GM23248 (cell line): ENCODE results near the gene DUSP2. TPM values are rescaled to one million over a fixed set of nuclear protein-coding genes. Genes with fewer than 3 reads are reported as not detected.

Experiments
- DNase-seq: peaks from one replicate; pipeline ENCODE4 v3.0.0-alpha.2; 2015
- H2AFZ ChIP-seq: fragments of 200-600 bp; sonication (generic); 2 replicates; pipeline ENCODE4 v1.6.1; 2016; ENCODE audit warnings: antibody characterized with exemption
- H3F3A ChIP-seq: fragments of 200-600 bp; sonication (generic); 2 replicates; pipeline ENCODE4 v1.6.1; 2016; ENCODE audit warnings: mild to moderate bottlenecking, antibody characterized with exemption, mixed run types; ENCODE audit not compliant: insufficient read depth
- H3K27ac ChIP-seq: fragments of 200-600 bp; sonication (generic); 2 replicates; pipeline ENCODE4 v1.5.1; 2016; ENCODE audit warnings: mild to moderate bottlenecking
- H3K27me3 ChIP-seq: fragments of 200-600 bp; sonication (generic); replicated peaks from 2 replicates; pipeline ENCODE4 v1.6.1; 2016; ENCODE audit warnings: mild to moderate bottlenecking; ENCODE audit not compliant: insufficient read depth
- H3K36me3 ChIP-seq: fragments of 200-600 bp; sonication (generic); 2 replicates; pipeline ENCODE4 v1.6.1; 2016; ENCODE audit warnings: low read depth, mild to moderate bottlenecking
- H3K4me1 ChIP-seq: fragments of 200-600 bp; sonication (generic); 2 replicates; pipeline ENCODE4 v1.6.1; 2016; ENCODE audit warnings: mild to moderate bottlenecking; ENCODE audit not compliant: insufficient read depth
- H3K4me2 ChIP-seq: fragments of 200-600 bp; sonication (generic); one replicate; pipeline ENCODE4 v1.6.1; 2016; ENCODE audit warnings: mild to moderate bottlenecking; ENCODE audit not compliant: unreplicated experiment
- H3K4me3 ChIP-seq: fragments of 200-600 bp; sonication (generic); 2 replicates; pipeline ENCODE4 v1.5.1; 2016; ENCODE audit warnings: mild to moderate bottlenecking
- H3K79me2 ChIP-seq: fragments of 200-600 bp; sonication (generic); 2 replicates; pipeline ENCODE4 v1.6.1; 2016; ENCODE audit warnings: mild to moderate bottlenecking; ENCODE audit not compliant: insufficient read depth
- H3K9ac ChIP-seq: fragments of 200-600 bp; sonication (generic); 2 replicates; pipeline ENCODE4 v1.6.1; 2016; ENCODE audit warnings: mild to moderate bottlenecking
- H3K9me2 ChIP-seq: fragments of 200-600 bp; sonication (generic); 2 replicates; pipeline ENCODE4 v1.6.1; 2016; ENCODE audit warnings: mixed run types, mild to moderate bottlenecking, moderate library complexity; ENCODE audit not compliant: insufficient read depth
- H3K9me3 ChIP-seq: fragments of 200-600 bp; sonication (generic); one replicate; pipeline ENCODE4 v1.6.1; 2017; ENCODE audit warnings: low read depth
- H4K20me1 ChIP-seq: fragments of 200-600 bp; sonication (generic); 2 replicates; pipeline ENCODE4 v1.6.0; 2016; ENCODE audit not compliant: insufficient read depth
- EZH2 ChIP-seq: fragments of 200-600 bp; sonication (generic); IDR thresholded peaks from 2 replicates; pipeline ENCODE4 v1.6.1; 2018; ENCODE audit warnings: antibody characterized with exemption, mild to moderate bottlenecking; ENCODE audit not compliant: insufficient read depth, poor library complexity, severe bottlenecking
- EZH2phosphoT487 ChIP-seq: fragments of 200-600 bp; sonication (generic); IDR thresholded peaks from 2 replicates; pipeline ENCODE4 v1.6.1; 2018; ENCODE audit warnings: antibody characterized with exemption, moderate library complexity, mild to moderate bottlenecking, low read depth; ENCODE audit not compliant: insufficient read depth
- WGBS, 2 experiments: methylation state at CpG; one replicate each; pipeline ENCODE4 v1.1.6; 2015 to 2017; ENCODE audit warnings: low lambda C conversion rate in 2 of 2, low coverage in 1 of 2; ENCODE audit errors: missing lambda C conversion rate in 2 of 2; 5-methylcytosine and 5-hydroxymethylcytosine counted together
- in situ Hi-C: fragments of 300-500 bp; cut with MboI; formaldehyde crosslinking; loops from 2 replicates; pipeline ENCODE4 v1.15.0; 2020
- polyA plus RNA-seq: library from polyadenylated mRNA; unstranded; fragments of >200 nt; fragmentation: Nextera tagmentation; extraction: Ambion mirVana; gene quantifications from 2 replicates; pipeline ENCODE4 v1.2.1, GENCODE V29; 2016
- total RNA-seq: library from RNA; depleted of rRNA; stranded (reverse); fragments of >200 nt; shearing (Covaris generic); gene quantifications from 2 replicates; pipeline ENCODE4 v1.2.3, GENCODE V29; 2014

DUSP2 gene
- total and polyA plus RNA-seq, 2 experiments from 2014 or later = 3.1 to 8.8 TPM

GRCh38 chr2:96154506-96155380 is 9.5 kb upstream of the DUSP2 start:
- no peaks in the 10 kb centered on the region for H3F3A ChIP-seq
- H3K79me2 ChIP-seq = no peaks in the 10 kb centered on the region
- H4K20me1 ChIP-seq = no peaks in the 10 kb centered on the region
- H3K4me1 ChIP-seq = peaks cover 7% of the 10 kb centered on the region; the same call in 1 of the 2 replicates
- TF ChIP-seq EZH2phosphoT487 (no peak), EZH2 (no peak)
- WGBS, 2 experiments = 86 to 90% methylated on average over 13 to 16 of the region's 16 CpGs
- H3K27ac ChIP-seq = no peak overlapping the region
- H3K27me3 ChIP-seq = no peaks in the 10 kb centered on the region
- H3K4me2 ChIP-seq = no peak overlapping the region
- H3K4me3 ChIP-seq = no peak overlapping the region
- no peaks in the 10 kb centered on the region for H3K9me3 ChIP-seq
- no peak overlapping the region for H2AFZ ChIP-seq
- no peaks in the 10 kb centered on the region for H3K36me3 ChIP-seq
- no peak for DNase-seq
- H3K9ac ChIP-seq = no peak overlapping the region
- in situ Hi-C loops = no loop called here
- H3K9me2 ChIP-seq = no peaks in the 10 kb centered on the region

- no peak overlapping the region for H3K4me3 ChIP-seq
- H2AFZ ChIP-seq = no peak overlapping the region
- H3K79me2 ChIP-seq = no peaks in the 10 kb centered on the region
- no peak for DNase-seq
- peaks cover 7% of the 10 kb centered on the region; the same call in 1 of the 2 replicates for H3K4me1 ChIP-seq
- H3K36me3 ChIP-seq = no peaks in the 10 kb centered on the region
- H4K20me1 ChIP-seq = no peaks in the 10 kb centered on the region
- no peak overlapping the region for H3K4me2 ChIP-seq
- no peaks in the 10 kb centered on the region for H3K9me3 ChIP-seq
- H3K9ac ChIP-seq = no peak overlapping the region
- 72 to 79% methylated on average over 7 of the region's 7 CpGs for WGBS, 2 experiments
- in situ Hi-C loops = no loop called here
- H3F3A ChIP-seq = peaks cover 4% of the 10 kb centered on the region; the same call in 1 of the 2 replicates
- H3K27me3 ChIP-seq = no peaks in the 10 kb centered on the region
- TF ChIP-seq EZH2phosphoT487 (no peak), EZH2 (no peak)
- H3K27ac ChIP-seq = no peak overlapping the region
- H3K9me2 ChIP-seq = no peaks in the 10 kb centered on the region
Observed at GRCh38 chr2:96153991-96154431, 8.8 kb upstream of the DUSP2 start.

- Histone ChIP-seq H3K27me3 (no peaks in the 10 kb centered on the region), H3K4me1 (peaks cover 7% of the 10 kb centered on the region; the same call in 1 of the 2 replicates), H3K79me2 (no peaks in the 10 kb centered on the region), H3K4me2 (no peak overlapping the region), H3K9me3 (no peaks in the 10 kb centered on the region), H3K4me3 (no peak overlapping the region), H3K27ac (no peak overlapping the region), H3K36me3 (no peaks in the 10 kb centered on the region), H3K9me2 (no peaks in the 10 kb centered on the region), H2AFZ (no peak overlapping the region), H3K9ac (no peak overlapping the region), H4K20me1 (no peaks in the 10 kb centered on the region), H3F3A (peaks cover 6% of the 10 kb centered on the region; the same call in 1 of the 2 replicates)
- DNase-seq = no peak
- TF ChIP-seq EZH2 (no peak), EZH2phosphoT487 (no peak)
- WGBS, 2 experiments = 88 to 91% methylated on average over 6 to 7 of the region's 7 CpGs
- in situ Hi-C loops = no loop called here
Observed at GRCh38 chr2:96153291-96153713, 8.1 kb upstream of the DUSP2 start.

- Histone ChIP-seq H3K36me3 (no peaks in the 10 kb centered on the region), H3K79me2 (no peaks in the 10 kb centered on the region), H4K20me1 (no peaks in the 10 kb centered on the region), H3K4me3 (no peak overlapping the region), H3K9ac (no peak overlapping the region), H3F3A (peaks cover 6% of the 10 kb centered on the region; the same call in 1 of the 2 replicates), H3K4me2 (no peak overlapping the region), H3K9me2 (no peaks in the 10 kb centered on the region), H3K27me3 (no peaks in the 10 kb centered on the region), H3K4me1 (no peaks in the 10 kb centered on the region), H3K27ac (no peak overlapping the region), H2AFZ (no peak overlapping the region), H3K9me3 (no peaks in the 10 kb centered on the region)
- no peak for DNase-seq
- WGBS, 2 experiments = 82% methylated on average over 8 to 13 of the region's 13 CpGs
- no peak for TF ChIP-seq EZH2
- TF ChIP-seq EZH2phosphoT487 = no peak
- in situ Hi-C loops = no loop called here
Observed at GRCh38 chr2:96152304-96153161, 7.3 kb upstream of the DUSP2 start.
